ENCODE results near the gene RASA4B.
A peak's percentile ranks its signal among the peaks of the same experiment; 100 is the strongest.

RASA4B gene

GRCh38 chr7:102451371-102452054 lies 66.1 kb downstream of the RASA4B start:
- DNase-seq, result no peak

GRCh38 chr7:102450242-102450641 lies 67.3 kb downstream of the RASA4B start:
- DNase-seq, result peak; percentile 73

- no peak for DNase-seq
Measured at GRCh38 chr7:102449136-102449535, 68.4 kb downstream of the RASA4B start.

- no peak for DNase-seq
Measured at GRCh38 chr7:102447311-102447710, 70.3 kb downstream of the RASA4B start.

- DNase-seq, result no peak
Measured at GRCh38 chr7:102446387-102447156, 71.0 kb downstream of the RASA4B start.

GRCh38 chr7:102445674-102446071 lies 71.9 kb downstream of the RASA4B start:
- DNase-seq, result no peak

GRCh38 chr7:102444961-102445673 lies 72.5 kb downstream of the RASA4B start:
- no peak for DNase-seq

GRCh38 chr7:102439963-102440795 lies 77.4 kb downstream of the RASA4B start:
- DNase-seq, result no peak

- DNase-seq, result no peak
Measured at GRCh38 chr7:102436118-102436517, 81.5 kb downstream of the RASA4B start.

GRCh38 chr7:102434039-102434486 lies 83.5 kb downstream of the RASA4B start:
- peak; percentile 63 for DNase-seq

GRCh38 chr7:102433219-102434038 lies 84.1 kb downstream of the RASA4B start, which contains the start of gene ORAI2:
Gene ORAI2 (plus strand): TSS chr7:102433575. CDS start chr7:102438957, 5,382 bp downstream.
- DNase-seq, result peak; percentile 93
